Measurements from ENCODE around the gene TAL1.

The TAL1 gene

DNA sequence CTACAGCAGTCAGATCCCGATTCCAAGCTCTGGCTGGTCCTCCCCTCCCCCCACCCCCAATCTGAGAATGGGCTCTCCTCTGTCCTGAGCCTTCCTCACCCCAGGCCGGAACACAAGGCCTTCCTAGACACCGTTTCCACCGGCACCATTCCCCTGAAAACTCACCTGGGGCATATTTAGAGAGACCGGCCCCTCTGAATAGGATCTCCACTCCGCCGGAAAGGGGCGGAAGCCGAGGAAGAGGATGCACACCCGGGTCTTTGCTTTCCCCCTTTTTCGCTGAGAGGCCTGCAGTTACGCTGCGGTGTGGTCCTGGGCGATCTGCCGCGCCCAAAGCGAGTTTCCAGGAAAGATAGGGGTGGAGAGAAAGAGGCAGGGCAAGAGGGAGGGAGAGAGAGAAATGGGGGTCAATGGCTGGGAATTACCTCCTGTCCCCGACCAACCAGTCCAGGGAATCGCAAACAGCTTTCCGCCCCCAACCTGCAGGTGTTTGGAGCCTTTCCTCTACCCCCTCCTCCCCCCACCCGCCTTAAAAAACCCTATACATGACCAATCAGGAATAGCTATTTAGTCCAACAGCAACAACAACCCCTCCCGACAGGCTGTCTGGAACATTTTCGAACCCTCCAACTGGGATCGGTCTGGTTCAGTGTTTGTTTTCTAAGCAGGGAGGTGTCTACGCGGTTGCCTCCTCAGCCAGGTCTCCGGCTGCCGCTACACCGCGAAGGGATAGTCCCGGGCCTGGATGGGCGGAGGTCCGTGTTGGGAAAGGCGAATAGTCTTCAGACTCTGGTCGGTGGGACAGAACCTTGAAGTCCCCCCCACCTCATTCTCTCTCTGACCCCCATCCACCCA lies 2.8 kb downstream of the TAL1 start:
- no peak for DNase-seq

DNA sequence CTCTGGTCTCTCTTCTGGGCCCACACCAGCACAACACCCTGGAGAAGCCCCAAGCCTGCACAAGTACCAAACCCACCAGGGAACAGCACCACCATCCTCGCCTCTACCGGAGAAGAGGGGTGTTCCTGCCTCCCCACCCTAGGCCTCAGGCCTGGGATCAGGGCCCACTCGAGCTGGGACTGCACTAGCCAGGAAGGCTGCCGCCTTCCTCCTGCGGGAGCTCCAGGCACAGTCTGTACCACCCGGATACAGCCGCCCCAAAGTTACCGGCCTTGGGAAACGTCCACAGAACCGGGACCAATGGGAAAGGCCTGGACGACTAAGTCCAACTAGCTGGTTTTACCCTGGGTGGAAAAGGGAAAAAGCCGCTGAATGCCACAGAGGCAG lies 3.4 kb downstream of the TAL1 start:
- DNase-seq = no peak

DNA sequence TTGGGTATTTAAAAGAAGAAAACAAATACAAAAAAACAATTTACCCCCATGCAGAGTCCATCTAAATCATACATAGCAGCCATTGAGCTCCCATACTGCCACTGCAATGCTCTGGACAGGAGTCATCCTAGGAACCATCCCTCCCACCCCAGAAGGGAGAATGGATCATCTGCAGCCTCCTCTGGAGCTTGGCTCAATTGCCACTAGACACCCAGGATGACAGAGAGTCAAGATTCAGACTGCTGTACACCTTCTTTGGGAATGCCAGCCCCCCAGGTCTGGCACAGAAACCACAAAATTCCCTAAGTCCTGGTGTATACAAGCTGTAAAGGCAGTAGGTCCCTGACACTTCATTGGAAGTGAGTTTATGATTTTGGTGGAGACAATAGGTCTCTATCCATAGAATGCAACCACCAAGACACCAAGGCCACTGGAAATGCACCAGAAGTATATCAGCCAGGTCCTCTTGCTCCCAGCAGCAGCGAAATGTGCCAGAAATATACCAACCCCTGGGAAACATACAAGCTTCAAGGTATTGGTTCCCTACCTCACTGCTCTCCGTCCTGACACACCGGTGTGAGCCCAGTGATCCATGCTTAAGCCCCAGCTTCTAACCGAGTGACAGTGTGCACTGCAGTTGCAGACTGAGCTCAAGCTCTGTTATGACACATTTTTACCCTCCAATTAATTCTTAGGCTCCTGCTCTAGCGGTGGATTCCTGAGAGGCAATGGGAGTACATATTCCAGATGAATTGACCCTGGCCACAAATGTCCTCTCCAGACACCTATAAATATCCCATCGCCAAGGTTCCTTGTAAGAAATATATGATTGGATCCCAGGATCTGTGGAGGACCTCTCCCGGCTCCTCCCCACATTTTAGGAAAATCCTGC lies 4.4 kb downstream of the TAL1 start:
- no peak for DNase-seq

DNA sequence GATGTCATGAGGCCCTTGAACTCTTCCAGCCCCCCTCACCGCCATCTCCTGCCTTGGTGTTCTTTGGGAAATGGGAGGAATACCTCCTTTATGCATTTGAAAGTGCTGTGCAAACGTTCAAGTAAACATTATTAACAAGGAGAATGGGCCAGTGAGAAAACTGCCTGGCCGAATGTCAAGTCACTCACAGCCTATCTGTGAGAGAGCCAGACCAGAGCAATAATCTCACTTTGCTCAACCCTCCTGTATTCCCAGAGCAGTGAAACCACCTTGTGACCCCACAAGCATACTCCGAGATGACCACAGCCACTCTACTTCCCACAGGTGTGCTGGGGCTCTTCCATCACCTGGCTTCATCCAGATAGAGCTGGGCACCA lies 5.2 kb downstream of the TAL1 start:
- no peak for DNase-seq

DNA sequence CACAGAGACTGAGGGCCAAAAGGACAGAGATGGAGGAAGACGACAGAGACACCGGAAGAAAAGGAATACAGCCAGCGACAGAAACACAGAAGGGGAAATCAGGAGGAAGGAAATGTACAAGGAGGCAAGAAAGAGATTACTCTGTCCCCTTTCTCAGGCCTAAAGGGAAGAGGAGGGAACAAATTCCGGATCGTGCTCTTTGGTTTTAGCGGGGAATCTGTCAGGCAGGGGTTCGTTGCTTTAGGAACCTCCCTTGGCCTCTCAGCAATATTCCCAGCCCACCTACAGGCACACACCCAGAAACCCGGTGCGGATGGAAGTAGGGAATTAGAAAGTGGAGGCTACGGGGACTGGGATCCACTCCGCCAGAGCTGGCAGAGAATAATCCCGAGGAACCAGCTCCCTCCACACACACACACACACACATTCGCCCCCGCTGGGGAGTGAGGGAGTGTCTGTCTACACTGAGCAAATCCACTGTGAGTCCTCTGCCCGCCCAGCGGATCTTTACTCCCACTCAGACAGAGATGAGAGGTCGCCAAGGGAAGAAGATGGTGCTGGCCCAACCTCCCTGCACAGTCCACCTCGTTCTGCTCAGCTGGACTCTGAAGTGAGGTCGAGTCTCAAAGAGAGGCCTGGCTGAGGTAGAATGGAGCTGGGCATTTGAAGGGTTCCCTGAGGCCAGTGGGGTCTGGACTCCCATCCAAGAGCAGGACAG lies 5.7 kb downstream of the TAL1 start:
- DNase-seq = no peak

DNA sequence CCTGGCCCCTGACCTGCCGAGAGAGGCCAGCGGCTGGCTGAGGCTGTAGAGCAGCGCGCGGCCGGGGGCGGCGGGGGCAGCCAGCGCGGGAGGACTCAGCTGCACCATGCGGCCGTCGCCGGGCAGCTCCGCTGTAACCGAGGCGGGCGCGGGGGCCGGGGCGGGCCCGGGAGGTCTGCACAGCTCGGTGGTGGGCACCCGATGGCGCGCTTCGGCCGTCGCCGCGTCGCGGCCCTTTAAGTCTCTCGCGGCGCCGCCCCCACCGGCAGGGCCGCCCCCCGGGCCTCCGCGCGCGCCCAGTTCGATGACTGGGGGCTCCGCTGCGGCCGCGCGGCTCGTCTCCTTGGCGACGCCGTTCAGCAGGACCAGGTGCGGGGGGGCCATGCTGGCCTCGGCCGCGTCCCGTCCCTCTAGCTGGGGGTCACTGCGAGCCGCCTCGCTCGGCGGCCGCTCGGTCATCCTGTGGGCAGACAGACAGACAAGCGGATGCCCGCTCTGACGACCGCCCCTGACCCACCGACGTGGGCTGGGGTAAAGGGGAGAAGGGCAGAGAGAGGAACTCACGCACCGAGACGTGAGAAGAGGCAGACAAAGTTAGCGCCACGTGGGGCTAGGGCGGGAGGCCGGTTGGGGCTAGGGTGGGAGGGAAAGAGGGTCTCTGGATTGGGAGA lies 6.5 kb downstream of the TAL1 start:
- no peak for DNase-seq

DNA sequence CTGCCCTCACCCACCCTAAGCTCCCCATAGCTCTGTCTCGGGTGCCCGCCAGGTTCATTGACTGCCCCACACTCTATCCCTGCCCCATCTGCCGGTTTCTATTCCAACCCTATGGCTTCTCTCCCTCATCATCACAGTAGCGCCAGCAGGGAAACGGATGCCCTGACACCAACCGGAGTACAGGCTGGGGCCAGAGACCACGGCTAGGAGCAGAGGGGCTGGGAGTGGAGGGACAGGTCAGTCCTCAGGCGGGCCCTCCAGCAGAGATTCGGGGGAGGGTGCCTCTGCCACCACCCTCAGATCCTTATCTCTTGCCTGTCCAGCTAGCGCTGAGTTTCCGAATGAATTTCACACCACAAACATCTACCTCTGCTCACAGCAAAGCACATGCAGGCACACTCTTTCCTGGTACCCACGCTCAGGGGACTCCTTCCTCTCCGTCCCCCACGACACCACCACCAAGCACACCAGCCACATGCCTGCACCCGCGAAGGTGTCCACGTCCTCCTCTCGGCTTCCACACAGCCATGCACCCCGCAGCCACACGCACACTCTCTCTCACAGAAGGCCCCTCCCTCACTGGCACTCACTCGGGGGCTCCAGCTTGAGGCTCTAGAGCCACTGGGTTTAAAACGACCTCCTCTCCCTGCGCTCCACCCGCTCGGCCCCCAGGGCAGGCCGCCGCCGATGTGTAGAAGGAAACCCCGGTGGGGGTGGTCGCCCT lies 7.2 kb downstream of the TAL1 start:
- DNase-seq = no peak

DNA sequence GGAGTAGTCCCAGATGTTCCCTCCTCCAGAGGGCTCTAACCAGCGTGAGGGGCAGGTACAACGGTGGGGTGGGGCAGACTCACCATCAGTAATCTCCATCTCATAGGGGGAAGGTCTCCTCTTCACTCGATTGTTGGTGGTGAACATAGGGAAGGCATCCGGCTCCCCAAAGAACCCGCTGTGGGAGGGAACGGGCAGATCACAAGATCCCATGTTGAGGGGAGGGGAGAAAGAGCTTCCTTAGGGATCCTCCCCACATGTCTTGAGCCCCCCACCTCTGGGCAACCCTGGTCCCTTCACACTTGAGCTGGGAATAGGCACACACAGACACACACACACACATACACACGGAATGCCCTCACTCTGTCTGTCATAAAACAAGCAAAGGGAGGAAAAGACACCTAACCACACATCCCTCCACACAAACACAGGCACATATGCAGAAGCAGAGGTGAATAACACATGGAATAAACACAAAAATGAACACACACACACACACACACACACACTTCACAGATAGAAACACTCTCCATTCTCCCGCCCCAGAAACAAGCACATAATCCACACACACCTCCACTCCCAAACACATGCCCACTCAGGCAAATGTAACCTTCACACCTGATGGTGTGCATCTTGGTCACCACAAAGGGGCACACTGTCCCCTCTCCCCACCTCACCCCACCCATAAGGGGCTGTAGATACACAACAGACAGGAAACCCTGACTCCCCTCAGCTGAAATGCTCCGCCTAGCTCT lies 7.9 kb downstream of the TAL1 start:
- no peak for DNase-seq

DNA sequence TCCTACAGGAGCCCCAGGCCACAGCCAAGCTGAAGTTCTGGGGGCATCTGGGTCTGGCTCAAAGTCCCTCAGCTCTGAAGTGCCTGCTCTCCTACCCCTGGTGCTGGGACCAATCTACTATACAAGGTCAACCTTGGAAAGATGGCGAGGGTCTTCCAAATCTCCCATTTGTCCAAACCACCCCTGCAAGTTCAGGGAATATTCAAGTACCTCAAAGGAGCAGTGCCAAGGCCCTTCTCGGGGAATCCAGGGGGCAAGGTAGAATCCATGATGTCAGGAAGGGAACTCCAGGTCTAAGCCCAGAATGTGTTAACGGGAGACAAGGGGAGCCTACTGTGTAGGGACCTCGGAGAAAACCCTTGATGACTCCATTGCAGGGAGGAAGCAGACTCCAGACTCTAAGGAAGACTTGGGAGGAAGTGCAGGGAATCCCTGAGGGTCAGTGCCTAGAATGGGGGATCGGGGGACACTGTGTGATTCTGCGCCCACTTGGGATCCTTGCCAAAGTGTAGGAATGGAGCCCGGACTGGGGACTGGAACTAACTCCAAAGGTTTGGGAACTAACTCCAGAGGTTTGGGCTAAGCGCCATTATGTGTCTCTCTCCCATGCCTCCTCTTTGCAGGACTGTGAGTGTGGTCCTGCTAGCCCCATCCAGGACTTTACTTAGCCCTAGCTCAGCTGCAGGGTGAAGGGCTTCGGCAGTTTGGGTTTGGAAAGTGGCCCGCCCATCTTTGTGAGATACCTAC lies 8.7 kb downstream of the TAL1 start:
- no peak for DNase-seq

DNA sequence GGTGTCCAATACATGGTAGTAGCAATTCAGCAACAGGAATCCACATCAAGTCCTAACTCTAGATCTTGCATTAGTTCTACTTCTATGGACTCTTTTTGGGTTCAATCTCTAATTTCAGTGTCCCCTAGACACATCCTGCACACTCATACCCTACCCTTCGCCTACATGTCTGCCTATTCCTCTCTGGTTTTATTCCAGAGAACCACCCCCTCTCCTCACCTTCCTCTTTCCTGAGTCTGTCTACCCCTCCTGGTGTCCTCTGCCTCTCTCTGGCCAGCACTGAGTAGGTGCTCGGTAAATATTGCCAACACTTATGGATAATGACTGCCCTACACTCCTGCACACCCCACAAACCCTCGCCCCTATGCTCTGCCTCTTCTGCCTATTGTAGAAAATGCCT lies 9.5 kb downstream of the TAL1 start:
- DNase-seq = no peak

DNA sequence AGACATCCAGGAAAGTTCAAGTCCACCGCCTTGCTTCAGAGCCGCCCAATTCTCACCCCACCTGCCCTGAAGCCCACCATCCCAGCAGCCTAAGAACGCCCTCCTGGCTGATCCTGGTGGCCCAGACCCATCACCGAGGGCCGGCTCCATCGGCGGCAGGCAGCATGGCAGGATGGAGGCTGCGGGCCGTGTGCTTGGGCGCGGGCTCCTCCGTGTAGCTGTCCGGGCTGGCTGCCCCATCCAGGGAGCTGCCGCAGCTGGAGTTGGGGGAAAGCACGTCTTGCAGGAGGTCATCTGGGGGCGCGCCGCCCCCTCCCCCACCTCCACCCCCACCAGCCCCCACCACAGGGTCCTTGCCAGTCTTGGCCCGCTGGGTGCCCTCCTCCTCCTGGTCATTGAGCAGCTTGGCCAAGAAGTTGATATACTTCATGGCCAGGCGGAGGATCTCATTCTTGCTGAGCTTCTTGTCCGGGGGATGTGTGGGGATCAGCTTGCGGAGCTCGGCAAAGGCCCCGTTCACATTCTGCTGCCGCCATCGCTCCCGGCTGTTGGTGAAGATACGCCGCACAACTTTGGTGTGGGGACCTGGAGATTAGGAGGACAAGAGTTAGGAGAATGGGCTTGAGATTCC lies 12.3 kb downstream of the TAL1 start:
- peak; percentile 43 for DNase-seq

DNA sequence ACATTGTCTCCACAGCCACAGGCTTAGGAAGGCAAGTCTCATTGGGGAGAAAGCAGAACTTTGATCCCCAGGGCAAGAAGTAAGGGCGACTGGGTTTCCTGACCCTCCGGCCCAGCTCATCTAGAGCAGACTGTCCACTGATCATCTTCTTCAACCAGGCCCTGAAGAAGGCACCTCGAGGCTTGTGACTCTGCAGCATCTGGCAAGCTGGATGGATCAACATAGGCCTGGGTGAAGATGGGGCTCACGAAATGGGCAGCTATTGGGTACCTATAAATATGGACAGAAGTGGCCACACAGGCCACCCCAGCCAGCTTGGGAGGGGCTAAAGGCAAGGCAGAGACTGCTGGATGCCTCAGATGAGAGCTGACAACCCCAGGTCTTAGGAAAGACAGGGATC lies 13.0 kb downstream of the TAL1 start:
- peak; percentile 30 for DNase-seq

DNA sequence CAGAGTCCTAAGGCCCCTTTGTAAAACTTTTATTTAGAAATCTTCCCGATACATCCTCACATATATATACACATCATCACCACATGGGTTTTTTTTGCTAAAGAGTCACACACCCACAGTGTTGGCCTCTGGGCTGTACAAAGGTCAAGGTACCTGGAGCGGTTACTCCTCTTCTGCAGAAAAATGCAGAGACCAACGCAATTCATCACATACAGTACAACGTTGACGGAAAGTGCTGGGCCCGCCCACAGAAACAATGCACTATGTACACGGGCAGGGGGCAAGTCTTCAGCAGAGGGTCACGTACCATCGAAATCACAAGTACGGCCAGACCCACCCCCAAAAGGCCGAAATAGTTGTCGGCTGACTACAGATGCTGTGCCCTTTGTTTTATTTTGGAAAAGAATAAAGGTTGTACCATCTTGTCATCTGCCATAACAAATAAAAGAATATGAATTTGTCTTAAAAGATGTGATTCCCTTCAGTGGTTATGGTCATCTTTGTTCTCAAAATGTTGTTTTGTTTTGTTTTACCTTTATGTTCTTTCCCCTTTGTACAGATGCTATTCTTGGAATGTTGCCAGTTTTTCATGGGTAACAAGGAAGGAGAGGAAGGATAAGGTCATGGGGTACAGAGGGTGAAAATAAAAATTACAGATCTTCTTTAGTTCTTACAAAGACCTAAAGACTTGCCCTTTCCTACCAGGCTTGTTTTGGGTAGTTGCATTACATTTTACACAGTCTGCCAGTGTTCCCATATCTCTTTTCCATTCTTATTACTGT lies 15.6 kb downstream of the TAL1 start:
- no peak for DNase-seq

DNA sequence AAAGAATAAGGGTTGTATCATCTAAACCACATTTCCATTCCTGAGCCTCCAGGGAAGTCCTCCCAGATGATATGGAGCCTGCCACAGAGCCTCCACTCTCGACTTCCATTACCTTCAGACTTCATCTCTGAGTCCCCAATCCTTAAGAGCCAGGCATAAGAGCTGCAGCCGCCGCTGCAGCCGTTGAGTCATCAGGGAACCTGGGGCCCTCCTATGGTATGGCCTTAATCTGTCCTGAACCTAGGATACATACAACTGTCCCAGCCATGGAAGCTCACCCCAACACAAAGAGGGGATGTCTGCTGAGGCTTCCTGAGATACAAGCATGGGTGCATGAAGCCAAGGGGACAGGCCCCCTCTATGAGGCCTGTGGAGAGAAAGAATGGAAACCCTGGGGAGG lies 16.3 kb downstream of the TAL1 start:
- no peak for DNase-seq

DNA sequence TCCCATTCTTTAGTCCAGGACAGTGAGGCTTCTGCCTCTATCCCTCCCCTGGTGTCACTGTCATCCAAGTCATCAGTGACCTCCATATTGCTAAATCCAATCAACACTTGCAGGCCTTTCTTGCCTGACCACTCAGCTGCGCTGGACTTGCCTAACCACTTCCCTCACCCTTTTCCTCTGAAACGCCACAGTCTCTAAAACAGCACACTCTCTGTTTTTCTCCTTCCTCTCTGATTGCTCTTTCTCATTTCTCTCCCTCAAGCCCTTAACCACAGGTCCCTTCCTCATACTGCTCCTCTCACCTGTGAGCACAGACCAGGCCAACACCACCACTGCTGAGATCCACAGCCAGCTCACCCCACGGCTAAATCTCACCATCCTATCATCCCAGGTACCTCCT lies 17.5 kb downstream of the TAL1 start:
- peak; percentile 24 for DNase-seq

DNA sequence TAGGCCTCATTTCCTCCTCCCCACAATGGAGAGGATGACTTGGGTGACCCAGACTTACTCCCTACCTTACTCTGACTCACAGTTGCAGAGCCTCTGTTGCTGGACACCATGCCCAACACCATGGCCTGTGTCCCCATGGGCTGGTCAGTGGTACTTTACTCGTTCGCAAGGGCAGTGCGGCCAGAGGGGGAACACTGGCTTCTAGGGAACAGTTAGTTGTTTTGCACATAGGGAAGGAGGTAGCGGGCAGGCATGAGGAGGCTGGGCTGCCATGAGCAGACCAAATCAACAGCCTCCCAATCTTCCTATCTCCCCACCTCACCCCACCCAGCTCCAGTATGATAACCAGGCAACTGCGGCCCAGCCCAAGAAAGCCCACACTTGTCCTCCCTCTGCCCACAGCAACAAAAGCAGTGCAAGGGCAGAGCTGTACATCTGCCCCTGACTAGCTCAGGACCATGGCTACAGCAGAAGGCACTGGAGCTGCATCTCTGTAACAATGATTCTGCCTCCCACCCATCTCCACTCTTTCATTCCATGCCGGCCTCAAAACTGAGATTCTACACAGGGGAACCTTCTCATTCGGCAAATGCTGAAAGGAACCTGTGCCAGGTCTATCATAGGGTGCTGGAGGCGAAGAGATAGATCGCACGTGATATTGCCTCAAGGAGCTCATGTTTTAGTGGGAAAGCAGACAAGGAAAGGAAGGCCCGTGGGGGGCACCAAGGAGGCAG lies 18.6 kb downstream of the TAL1 start:
- DNase-seq = peak; percentile 45

DNA sequence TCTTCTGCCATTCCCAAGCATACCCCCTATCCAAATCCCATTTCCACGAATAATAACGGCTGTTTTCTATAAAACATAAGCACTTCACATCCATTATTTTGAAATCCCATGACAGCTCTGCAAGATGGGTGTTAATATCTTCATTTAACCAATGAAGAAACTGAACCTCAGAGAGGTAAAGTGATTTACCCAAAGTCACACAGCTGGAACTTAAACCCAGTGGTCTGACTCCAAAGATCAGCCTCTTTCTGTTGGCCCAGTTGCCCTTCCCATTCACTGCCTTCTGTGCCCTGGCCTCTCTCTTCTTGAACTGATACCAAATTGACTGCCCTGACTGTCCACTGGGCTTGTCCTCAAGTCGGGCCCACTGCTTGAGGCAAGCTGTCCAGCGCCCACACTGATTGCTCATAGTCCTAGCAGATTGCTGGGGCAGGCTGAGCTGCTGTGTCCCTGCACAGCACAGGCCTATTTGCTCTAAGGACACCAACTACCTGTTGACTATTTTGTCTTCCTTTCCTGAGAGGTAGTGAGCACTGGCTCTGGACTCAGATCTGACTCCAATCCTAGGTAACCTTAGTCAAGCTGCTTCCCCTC lies 19.3 kb downstream of the TAL1 start:
- no peak for DNase-seq

DNA sequence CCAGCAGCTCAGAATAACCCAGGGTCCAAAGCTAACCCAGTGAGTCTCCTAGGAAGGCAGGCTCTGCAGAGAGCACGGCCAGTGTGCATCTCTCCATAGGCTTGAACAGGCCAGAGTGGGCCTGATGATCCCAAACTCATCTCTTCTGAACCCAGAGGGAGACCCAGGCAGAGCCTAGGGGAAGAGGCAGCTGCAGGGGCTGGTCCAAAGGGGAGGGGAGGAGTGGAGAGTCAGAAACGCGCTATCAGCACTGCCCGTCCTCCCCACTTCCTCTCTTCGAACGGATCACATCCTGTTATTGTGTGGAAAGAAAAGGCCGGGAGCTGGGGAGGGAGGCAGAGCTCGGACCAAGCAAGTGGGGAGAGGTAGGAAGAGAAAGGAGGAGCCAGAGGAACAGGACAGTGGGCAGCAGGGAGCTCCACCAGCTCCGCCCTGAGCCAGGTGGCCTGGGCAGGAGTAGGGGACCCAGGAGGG lies 20.2 kb downstream of the TAL1 start:
- DNase-seq = no peak

Data from activated effector memory CD4-positive, alpha-beta T cell treated with anti-CD3 and anti-CD28 coated beads, Interleukin-2, amount 50 U/mL, for 16 hours (primary cell).